SH-SY5Y (cell line): ENCODE results near the gene EXOSC2.

Experiments
- GATA2 ChIP-seq: IDR thresholded peaks from 2 replicates; pipeline ENCODE4 v1.6.1; 2011; ENCODE audit warnings: mild to moderate bottlenecking, low read depth, low read length
- GATA3 ChIP-seq: IDR thresholded peaks from 2 replicates; pipeline ENCODE4 v1.6.1; 2011; ENCODE audit warnings: low read depth, mild to moderate bottlenecking, low read length, moderate library complexity

GRCh38 chr9:130745210-130745800, 51.7 kb downstream of the EXOSC2 start:
- TF ChIP-seq GATA3 (no peak), GATA2 (no peak)
